SK-N-SH (cell line): ENCODE measurements around the gene PRRC2A. TPM values are rescaled to one million over a fixed set of nuclear protein-coding genes. Genes with fewer than 3 reads are reported as not detected.

Experiments
- CTCF ChIA-PET: fragments of 300-600, 350-600 bp; formaldehyde crosslinking; extraction: SDS; loops from one replicate; lab custom pipeline; 2021; lab: Yijun Ruan, JAX
- POLR2A ChIA-PET: fragments of 350-600 bp; sonication (Branson Sonifier 250); formaldehyde crosslinking; extraction: SDS; loops from one replicate; lab custom pipeline; 2020; ENCODE audit warnings: antibody characterized with exemption, inconsistent platforms; lab: Yijun Ruan, JAX
- DNase-seq: peaks from one replicate; pipeline ENCODE4 v3.0.0; 2012
- H2AFZ ChIP-seq: fragments of 200-600 bp; sonication (generic); 2 replicates; pipeline ENCODE4 v1.8.1; 2016; ENCODE audit warnings: antibody characterized with exemption, mild to moderate bottlenecking, low read depth
- H3F3A ChIP-seq: fragments of 200-600 bp; sonication (generic); replicated peaks from 2 replicates; pipeline ENCODE3; 2016; ENCODE audit warnings: antibody characterized with exemption, mild to moderate bottlenecking; ENCODE audit not compliant: insufficient read depth
- H3K27ac ChIP-seq, 2 experiments: fragments of 200-500 bp in 1 of 2; fragments of 200-600 bp in 1 of 2; sonication (Bioruptor generic) in 1 of 2; sonication (generic), shearing (Covaris generic) in 1 of 2; 2 replicates each; pipeline versions ENCODE4 v1.5.1 to v1.6.1; 2014 to 2016; ENCODE audit warnings: low read depth in 2 of 2, inconsistent platforms in 1 of 2, low read length in 1 of 2, mild to moderate bottlenecking in 1 of 2, mixed read lengths in 1 of 2
- H3K27me3 ChIP-seq: fragments of 200-600 bp; sonication (generic), shearing (Covaris generic); 2 replicates; pipeline ENCODE4 v1.6.1; 2016; ENCODE audit warnings: mixed run types; ENCODE audit not compliant: insufficient read depth
- H3K36me3 ChIP-seq, 2 experiments: fragments of 200-500 bp in 1 of 2; fragments of 200-600 bp in 1 of 2; sonication (Bioruptor generic) in 1 of 2; sonication (generic) in 1 of 2; replicated peaks in 1 of 2; 2 replicates each; pipeline versions ENCODE3 to v1.5.1; 2014 to 2016; ENCODE audit warnings: low read length in 1 of 2, mild to moderate bottlenecking in 1 of 2; ENCODE audit not compliant: insufficient read depth in 2 of 2, control insufficient read depth in 1 of 2
- H3K4me1 ChIP-seq, 2 experiments: fragments of 200-500 bp in 1 of 2; fragments of 200-600 bp in 1 of 2; sonication (Bioruptor generic) in 1 of 2; sonication (generic), shearing (Covaris generic) in 1 of 2; 2 replicates each; pipeline versions ENCODE4 v1.5.1 to v1.6.1; 2014 to 2016; ENCODE audit warnings: low read depth in 1 of 2, low read length in 1 of 2, mixed run types in 1 of 2; ENCODE audit not compliant: insufficient read depth in 2 of 2, control insufficient read depth in 1 of 2
- H3K4me2 ChIP-seq: fragments of 200-600 bp; sonication (generic), shearing (Covaris generic); 2 replicates; pipeline ENCODE4 v1.6.1; 2017; ENCODE audit warnings: mixed run types
- H3K4me3 ChIP-seq, 2 experiments: fragments of 200-500 bp in 1 of 2; fragments of 200-600 bp in 1 of 2; sonication (Bioruptor generic) in 1 of 2; sonication (generic), shearing (Covaris generic) in 1 of 2; 2 replicates each; pipeline versions ENCODE4 v1.5.1 to v1.8.1; 2014 to 2016; ENCODE audit warnings: low read depth in 2 of 2, inconsistent platforms in 1 of 2, low read length in 1 of 2, mild to moderate bottlenecking in 1 of 2, mixed read lengths in 1 of 2, moderate library complexity in 1 of 2
- H3K79me2 ChIP-seq: fragments of 200-600 bp; sonication (generic); 2 replicates; pipeline ENCODE4 v1.8.1; 2017; ENCODE audit warnings: mild to moderate bottlenecking; ENCODE audit not compliant: insufficient read depth
- H3K9ac ChIP-seq: fragments of 200-600 bp; sonication (generic); 2 replicates; pipeline ENCODE4 v1.6.1; 2017; ENCODE audit warnings: mixed run types
- H3K9me2 ChIP-seq: fragments of 200-600 bp; sonication (generic); 2 replicates; pipeline ENCODE4 v1.6.1; 2017; ENCODE audit warnings: mixed run types
- H3K9me3 ChIP-seq: fragments of 200-600 bp; sonication (generic); 2 replicates; pipeline ENCODE4 v1.6.1; 2017; ENCODE audit warnings: mixed run types, mild to moderate bottlenecking, moderate library complexity
- H4K20me1 ChIP-seq: fragments of 200-600 bp; sonication (generic); 2 replicates; pipeline ENCODE4 v1.6.1; 2017; ENCODE audit warnings: mild to moderate bottlenecking, mixed run types; ENCODE audit not compliant: insufficient read depth
- CHD2 ChIP-seq: fragments of 150-350 bp; IDR thresholded peaks from 2 replicates; pipeline ENCODE4 v1.6.1; 2018; ENCODE audit warnings: low read length; ENCODE audit not compliant: partially characterized antibody
- ELF1 ChIP-seq: IDR thresholded peaks from 2 replicates; pipeline ENCODE4 v1.4.0; 2012
- EP300 ChIP-seq, 2 experiments: IDR thresholded peaks; 2 replicates each; pipeline versions ENCODE4 v1.4.0 to v1.6.1; 2012; ENCODE audit warnings: borderline replicate concordance in 1 of 2, low read depth in 1 of 2, low read length in 1 of 2
- FOSL2 ChIP-seq: IDR thresholded peaks from 2 replicates; pipeline ENCODE4 v1.4.0; 2012; ENCODE audit warnings: low read depth, mild to moderate bottlenecking, moderate library complexity, borderline replicate concordance
- GABPA ChIP-seq: IDR thresholded peaks from 2 replicates; pipeline ENCODE4 v1.4.0; 2012; ENCODE audit warnings: low read depth, mild to moderate bottlenecking
- GATA2 ChIP-seq: sonication (generic); formaldehyde crosslinking; IDR thresholded peaks from 2 replicates; pipeline ENCODE4 v1.5.0; 2020; ENCODE audit warnings: mild to moderate bottlenecking, missing genetic modification reagents
- IRF3 ChIP-seq: fragments of 150-350 bp; IDR thresholded peaks from 2 replicates; pipeline ENCODE4 v1.6.1; 2016; ENCODE audit warnings: mild to moderate bottlenecking, low read depth, low read length
- NFIC ChIP-seq: IDR thresholded peaks from 2 replicates; pipeline ENCODE4 v1.4.0; 2012; ENCODE audit warnings: borderline replicate concordance
- POLR2AphosphoS5 ChIP-seq: IDR thresholded peaks from 2 replicates; pipeline ENCODE4 v1.6.1; 2012; ENCODE audit warnings: low read depth, low read length
- SMC3 ChIP-seq: IDR thresholded peaks from 2 replicates; pipeline ENCODE4 v1.6.1; 2012; ENCODE audit warnings: low read depth, low read length, improper control_type of control experiment
- USF2 ChIP-seq: fragments of 150-350 bp; IDR thresholded peaks from 2 replicates; pipeline ENCODE4 v1.6.1; 2017; ENCODE audit warnings: antibody characterized with exemption, low read length, low read depth, borderline replicate concordance
- YY1 ChIP-seq: IDR thresholded peaks from 2 replicates; pipeline ENCODE4 v1.4.0; 2012; ENCODE audit warnings: low read depth, mild to moderate bottlenecking
- ZBTB33 ChIP-seq: IDR thresholded peaks from 2 replicates; pipeline ENCODE4 v1.4.0; 2012; ENCODE audit warnings: low read depth, borderline replicate concordance
- WGBS: methylation state at CpG from one replicate; pipeline ENCODE4 v1.1.6; 2017; ENCODE audit warnings: low lambda C conversion rate; 5-methylcytosine and 5-hydroxymethylcytosine counted together
- polyA plus RNA-seq, 3 experiments: library from polyadenylated mRNA; depleted of rRNA; stranded (reverse); fragments of >200 nt; gene quantifications; 2 replicates each; pipeline ENCODE4 v1.2.3, GENCODE V29; 2012

PRRC2A gene
- polyA plus RNA-seq, 1 of the 3 experiments (the other 2 are of a cell fraction), result 76.1 TPM

GRCh38 chr6:31609519-31610406 is 10.8 kb upstream of the PRRC2A start:
- no peak overlapping the region for H2AFZ ChIP-seq
- TF ChIP-seq ZBTB33 (no peak), FOSL2 (no peak)
- TF ChIP-seq, all 33 proteins: peak for 0
- ChIA-PET POLR2A (no interaction called here), CTCF (interaction anchor here (0.5 to 3.7 kb wide), 7 partner anchors 11 to 243 kb away, joined by 3 to 29 read pairs (median 3); partner anchors contain the start of genes ATP6V1G2, BAG6 and DDX39B)
- Histone ChIP-seq H3K4me1 (no peaks in the 10 kb centered on the region; a peak in 1 of 4 replicates), H3K36me3 (no peaks in the 10 kb centered on the region), H3K79me2 (no peaks in the 10 kb centered on the region), H3K27ac (no peak overlapping the region), H3K27me3 (no peaks in the 10 kb centered on the region), H3K4me2 (no peak overlapping the region), H3K9me3 (no peaks in the 10 kb centered on the region), H3K9ac (no peak overlapping the region), H4K20me1 (no peaks in the 10 kb centered on the region), H3F3A (no peaks in the 10 kb centered on the region), H3K4me3 (no peak overlapping the region), H3K9me2 (no peaks in the 10 kb centered on the region)
- WGBS, result 83% methylated on average over 8 of the region's 8 CpGs
- DNase-seq, result no peak

- Histone ChIP-seq H3K36me3 (no peaks in the 10 kb centered on the region), H3K27ac (no peak overlapping the region), H3K9ac (no peak overlapping the region), H3K4me3 (no peak overlapping the region), H2AFZ (no peak overlapping the region; the same call in 1 of the 2 replicates), H3K4me1 (no peaks in the 10 kb centered on the region; a peak in 1 of 4 replicates), H3F3A (no peaks in the 10 kb centered on the region), H4K20me1 (no peaks in the 10 kb centered on the region), H3K79me2 (no peaks in the 10 kb centered on the region), H3K27me3 (no peaks in the 10 kb centered on the region), H3K9me2 (no peaks in the 10 kb centered on the region), H3K4me2 (no peak overlapping the region), H3K9me3 (no peaks in the 10 kb centered on the region)
- no peak for DNase-seq
- CTCF ChIA-PET, result interaction anchor here (0.6 to 3.7 kb wide), 6 partner anchors 13 to 196 kb away, joined by 3 to 29 read pairs (median 3); partner anchors contain the start of genes ATP6V1G2, BAG6 and LSM2
- 94% methylated on average over 4 of the region's 4 CpGs for WGBS
- TF ChIP-seq EP300 (IDR thresholded peaks at IDR 0.05; ENCODE audit: borderline replicate concordance in 1 of 2, low read depth in 1 of 2, low read length in 1 of 2) (no peak), CHD2 (no peak), SMC3 (no peak), GABPA (no peak), ZBTB33 (no peak), USF2 (no peak), YY1 (no peak), IRF3 (no peak), NFIC (no peak), GATA2 (no peak), POLR2AphosphoS5 (no peak), ELF1 (no peak)
- POLR2A ChIA-PET, result interaction anchor here (1.2 kb wide), 1 partner anchor 9 kb away, joined by 5 read pairs; no protein-coding TSS in a partner anchor
These were observed 9.5 kb upstream of the PRRC2A start for GRCh38 chr6:31610968-31611367.
